ENCODE data around the gene SHE. TPM values are rescaled to one million over a fixed set of nuclear protein-coding genes. Genes with fewer than 3 reads are reported as not detected.

Gene SHE
- total RNA-seq, 1 donor from 2014 or later, result 79.3 TPM

DNA sequence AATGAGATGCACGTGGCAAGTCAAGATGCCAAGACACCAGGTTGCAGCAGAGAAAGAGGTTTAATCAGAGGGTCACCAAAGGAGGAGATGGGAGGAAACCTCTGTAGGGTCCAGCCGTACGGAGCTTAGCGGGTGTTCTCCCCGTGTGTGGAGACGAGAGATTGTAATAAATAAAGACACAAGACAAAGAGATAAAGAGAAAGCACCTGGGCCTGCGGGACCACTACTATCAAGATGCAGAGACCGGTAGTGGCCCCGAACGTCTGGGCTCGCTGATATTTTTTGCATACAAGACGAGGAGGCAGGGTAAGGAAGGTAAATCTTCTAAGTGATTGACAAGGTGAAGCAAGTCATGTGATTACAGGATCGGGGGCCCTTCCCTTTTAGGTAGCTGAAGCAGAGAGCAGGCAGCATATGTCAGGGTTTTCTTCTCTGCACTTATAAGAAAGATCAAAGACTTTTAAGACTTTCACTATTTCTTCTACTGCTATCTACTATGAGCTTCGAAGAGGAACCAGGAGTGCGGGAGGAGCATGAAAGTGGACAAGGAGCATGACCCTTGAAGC, 41.4 kb downstream of the SHE start:
- Mint-ChIP-seq H3K4me1 (ENCODE audit: unreplicated experiment) (peaks cover 7% of the 10 kb centered on the region), H3K36me3 (ENCODE audit: low read depth, unreplicated experiment) (no peaks in the 10 kb centered on the region), H3K9me3 (ENCODE audit: unreplicated experiment) (no peaks in the 10 kb centered on the region), H3K27ac (ENCODE audit: unreplicated experiment) (no peak overlapping the region), H3K27me3 (ENCODE audit: unreplicated experiment) (no peaks in the 10 kb centered on the region), H3K4me3 (ENCODE audit: unreplicated experiment) (no peak overlapping the region)
- TF ChIP-seq, protein P1, sequence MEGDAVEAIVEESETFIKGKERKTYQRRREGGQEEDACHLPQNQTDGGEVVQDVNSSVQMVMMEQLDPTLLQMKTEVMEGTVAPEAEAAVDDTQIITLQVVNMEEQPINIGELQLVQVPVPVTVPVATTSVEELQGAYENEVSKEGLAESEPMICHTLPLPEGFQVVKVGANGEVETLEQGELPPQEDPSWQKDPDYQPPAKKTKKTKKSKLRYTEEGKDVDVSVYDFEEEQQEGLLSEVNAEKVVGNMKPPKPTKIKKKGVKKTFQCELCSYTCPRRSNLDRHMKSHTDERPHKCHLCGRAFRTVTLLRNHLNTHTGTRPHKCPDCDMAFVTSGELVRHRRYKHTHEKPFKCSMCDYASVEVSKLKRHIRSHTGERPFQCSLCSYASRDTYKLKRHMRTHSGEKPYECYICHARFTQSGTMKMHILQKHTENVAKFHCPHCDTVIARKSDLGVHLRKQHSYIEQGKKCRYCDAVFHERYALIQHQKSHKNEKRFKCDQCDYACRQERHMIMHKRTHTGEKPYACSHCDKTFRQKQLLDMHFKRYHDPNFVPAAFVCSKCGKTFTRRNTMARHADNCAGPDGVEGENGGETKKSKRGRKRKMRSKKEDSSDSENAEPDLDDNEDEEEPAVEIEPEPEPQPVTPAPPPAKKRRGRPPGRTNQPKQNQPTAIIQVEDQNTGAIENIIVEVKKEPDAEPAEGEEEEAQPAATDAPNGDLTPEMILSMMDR (IDR thresholded peaks at IDR 0.05; ENCODE audit: unreplicated experiment), result no peak
- DNase-seq (ENCODE audit: low spot score), result no peak

DNA sequence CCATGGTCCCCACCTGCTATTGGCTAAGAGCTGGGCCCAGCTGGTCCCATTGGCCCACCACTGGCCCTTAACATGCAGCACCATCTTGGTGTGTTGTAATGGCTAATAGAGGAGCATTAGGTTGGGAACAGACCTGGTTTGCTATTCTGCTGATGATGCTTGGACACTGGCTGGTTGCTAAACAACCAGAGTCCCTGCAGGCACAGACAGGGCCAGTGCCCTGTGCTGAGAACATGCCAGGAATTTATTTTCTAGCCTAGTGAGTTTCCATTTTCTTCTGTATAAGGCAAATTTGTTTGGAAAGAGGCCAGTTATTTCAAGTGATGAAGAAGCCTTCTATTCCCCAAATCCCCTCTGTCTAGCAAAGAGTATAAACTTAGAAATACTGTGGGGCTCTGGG, 43.1 kb downstream of the SHE start:
- no peaks in the 10 kb centered on the region for H3K9me3 Mint-ChIP-seq (ENCODE audit: unreplicated experiment)

DNA sequence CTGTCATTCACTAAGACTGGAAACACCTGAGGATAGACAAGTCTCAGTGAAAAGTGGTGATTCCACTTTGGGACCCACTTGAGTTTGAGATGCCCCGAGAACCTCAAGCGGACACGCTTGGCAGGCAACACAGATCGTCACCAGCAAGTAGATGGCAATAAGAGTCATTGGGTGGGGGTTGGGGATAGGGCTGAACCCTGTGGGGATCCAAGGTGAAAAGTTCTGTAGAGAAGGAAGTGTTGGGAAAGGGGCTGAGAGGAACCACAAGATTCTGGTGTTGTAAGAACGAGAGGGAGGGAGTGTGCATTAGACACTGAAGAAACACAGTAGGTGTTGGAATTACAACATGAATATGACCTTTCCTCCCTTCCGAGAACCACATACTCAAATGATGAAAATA, 45.6 kb downstream of the SHE start:
- no peak for DNase-seq (ENCODE audit: low spot score)
- TF ChIP-seq, protein P1 (IDR thresholded peaks at IDR 0.05; ENCODE audit: unreplicated experiment), result no peak
- Mint-ChIP-seq H3K36me3 (ENCODE audit: low read depth, unreplicated experiment) (peaks cover 3% of the 10 kb centered on the region), H3K4me3 (ENCODE audit: unreplicated experiment) (no peak overlapping the region), H3K9me3 (ENCODE audit: unreplicated experiment) (no peaks in the 10 kb centered on the region), H3K27ac (ENCODE audit: unreplicated experiment) (no peak overlapping the region), H3K27me3 (ENCODE audit: unreplicated experiment) (peaks cover 4% of the 10 kb centered on the region), H3K4me1 (ENCODE audit: unreplicated experiment) (peaks cover 5% of the 10 kb centered on the region)

More for the DNA sequence above, 43.1 kb downstream of the SHE start:
- TF ChIP-seq, protein P1 (IDR thresholded peaks at IDR 0.05; ENCODE audit: unreplicated experiment), result no peak
- no peak for DNase-seq (ENCODE audit: low spot score)
- Mint-ChIP-seq H3K27me3 (ENCODE audit: unreplicated experiment) (no peaks in the 10 kb centered on the region), H3K36me3 (ENCODE audit: low read depth, unreplicated experiment) (no peaks in the 10 kb centered on the region), H3K4me3 (ENCODE audit: unreplicated experiment) (no peak overlapping the region), H3K27ac (ENCODE audit: unreplicated experiment) (no peak overlapping the region), H3K4me1 (ENCODE audit: unreplicated experiment) (peaks cover 7% of the 10 kb centered on the region)

DNA sequence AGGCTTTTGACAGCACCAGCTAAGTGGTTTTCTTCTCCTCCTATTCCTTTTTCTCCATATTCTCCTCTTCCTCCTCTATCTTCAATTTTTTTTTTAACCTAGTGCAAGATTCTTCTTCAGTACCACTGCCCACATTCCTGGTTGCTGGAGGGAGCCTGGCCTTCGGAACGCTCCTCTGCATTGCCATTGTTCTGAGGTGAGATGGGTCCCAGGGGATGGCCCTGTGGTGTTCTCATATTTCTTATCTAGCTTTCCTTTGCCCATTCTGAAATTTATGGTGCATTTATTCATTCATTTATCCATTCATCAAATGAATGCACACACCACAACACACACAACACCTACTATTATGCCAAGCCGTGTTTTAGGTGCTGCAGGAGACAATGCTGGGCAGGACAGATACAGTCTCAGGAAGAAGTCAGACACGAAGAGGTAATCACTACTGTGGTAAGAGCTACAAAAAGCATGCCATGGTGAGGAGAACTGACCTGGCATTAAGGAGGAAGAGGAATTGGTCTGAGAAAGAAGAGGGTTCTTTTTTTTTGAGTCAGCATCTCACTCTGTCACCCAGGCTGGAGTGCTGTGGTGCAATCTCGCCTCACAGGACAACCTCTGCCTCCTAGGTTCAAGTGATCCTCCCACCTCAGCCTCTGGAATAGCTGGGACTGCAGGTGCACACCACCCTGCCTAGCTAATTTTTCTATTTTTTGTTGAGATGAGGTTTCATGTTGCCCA, 47.7 kb downstream of the SHE start:
- Mint-ChIP-seq H3K4me1 (ENCODE audit: unreplicated experiment) (peaks cover 5% of the 10 kb centered on the region), H3K9me3 (ENCODE audit: unreplicated experiment) (no peaks in the 10 kb centered on the region), H3K27ac (ENCODE audit: unreplicated experiment) (no peak overlapping the region), H3K4me3 (ENCODE audit: unreplicated experiment) (no peak overlapping the region), H3K27me3 (ENCODE audit: unreplicated experiment) (peaks cover 4% of the 10 kb centered on the region), H3K36me3 (ENCODE audit: low read depth, unreplicated experiment) (peaks cover 3% of the 10 kb centered on the region)
- no peak for DNase-seq (ENCODE audit: low spot score)
- TF ChIP-seq, protein P1 (IDR thresholded peaks at IDR 0.05; ENCODE audit: unreplicated experiment), result no peak

Data from endothelial cell (in vitro differentiated cells).